T-cell (primary cell): ENCODE measurements around the gene TBC1D2. TPM values are rescaled to one million over a fixed set of nuclear protein-coding genes. Genes with fewer than 3 reads are reported as not detected.

Experiments
- ATAC-seq, 4 experiments: fragments of 200-7000 bp in 3 of 4; fragments of 150-1000 bp in 1 of 4; cut with Tn5 transposase; replicated peaks in 1 of 4; 1 replicate in 3 of 4; 2 replicates in 1 of 4; pipeline ENCODE4 v1.10.0; 2021; ENCODE audit warnings: moderate library complexity in 3 of 4, mild to moderate bottlenecking in 2 of 4, moderate number of reproducible peaks in 1 of 4
- CTCF ChIA-PET, 2 donors: fragments of 300-600 bp; sonication (Branson Sonifier 250); formaldehyde crosslinking; loops; one replicate each; lab custom pipeline; 2022; ENCODE audit warnings: antibody characterized with exemption in 2 of 2; lab: Charles Lee
- POLR2A ChIA-PET, 2 donors: fragments of 300-600 bp; sonication (Branson Sonifier 250); formaldehyde crosslinking; loops; one replicate each; lab custom pipeline; 2022; ENCODE audit warnings: antibody characterized with exemption in 2 of 2; lab: Charles Lee
- DNase-seq, 35 experiments: peaks; one replicate each; pipeline versions ENCODE4 v3.0.0 to v3.0.0-alpha.2; 2013 to 2023
- H3K27ac ChIP-seq: one replicate; pipeline ENCODE4 v1.5.1; 2013; ENCODE audit warnings: low read length
- H3K27me3 ChIP-seq, 2 experiments: replicated peaks in 1 of 2; 1 replicate in 1 of 2; 2 replicates in 1 of 2; pipeline versions ENCODE4 v1.6.1 to v1.7.0; 2013; ENCODE audit warnings: low read length in 1 of 2, mixed read lengths in 1 of 2; ENCODE audit not compliant: control insufficient read depth in 2 of 2, insufficient read depth in 2 of 2; ENCODE audit errors: extremely low read depth in 1 of 2
- H3K36me3 ChIP-seq, 2 donors: 1 replicate in 1 of 2; 2 replicates in 1 of 2; pipeline versions ENCODE4 v1.6.1 to v1.7.0; 2013; ENCODE audit warnings: low read length in 1 of 2; ENCODE audit not compliant: control insufficient read depth in 2 of 2, insufficient read depth in 1 of 2; ENCODE audit errors: extremely low read depth in 1 of 2
- H3K4me1 ChIP-seq, 2 experiments: 1 replicate in 1 of 2; 2 replicates in 1 of 2; pipeline versions ENCODE4 v1.6.1 to v1.7.0; 2013; ENCODE audit warnings: low read length in 2 of 2, mixed read lengths in 1 of 2; ENCODE audit not compliant: insufficient read depth in 2 of 2, control insufficient read depth in 1 of 2; ENCODE audit errors: extremely low read depth in 1 of 2
- H3K4me3 ChIP-seq, 2 donors: 1 replicate in 1 of 2; 2 replicates in 1 of 2; pipeline versions ENCODE4 v1.5.1 to v1.7.0; 2013; ENCODE audit warnings: mild to moderate bottlenecking in 2 of 2, low read length in 1 of 2, moderate library complexity in 1 of 2; ENCODE audit not compliant: control insufficient read depth in 1 of 2; ENCODE audit errors: extremely low read depth in 1 of 2
- H3K9me3 ChIP-seq: 2 replicates; pipeline ENCODE4 v1.7.0; 2013
- H3K27ac Mint-ChIP-seq, 2 donors: one replicate each; pipeline ENCODE4 v1.8.0; 2020 to 2021; ENCODE audit warnings: mild to moderate bottlenecking in 2 of 2, mixed read lengths in 2 of 2
- H3K27me3 Mint-ChIP-seq, 2 donors: one replicate each; pipeline ENCODE4 v1.8.0; 2021 to 2022; ENCODE audit warnings: mixed read lengths in 2 of 2
- H3K36me3 Mint-ChIP-seq: one replicate; pipeline ENCODE4 v1.8.0; 2021; ENCODE audit warnings: mixed read lengths
- H3K4me1 Mint-ChIP-seq, 3 donors: one replicate each; pipeline ENCODE4 v1.8.0; 2020 to 2022; ENCODE audit warnings: mixed read lengths in 3 of 3, mild to moderate bottlenecking in 1 of 3
- H3K4me3 Mint-ChIP-seq, 3 donors: one replicate each; pipeline ENCODE4 v1.8.0; 2020 to 2022; ENCODE audit warnings: mild to moderate bottlenecking in 3 of 3, mixed read lengths in 3 of 3, moderate library complexity in 3 of 3
- H3K9me3 Mint-ChIP-seq, 3 donors: one replicate each; pipeline ENCODE4 v1.8.0; 2020 to 2022; ENCODE audit warnings: mixed read lengths in 3 of 3
- WGBS: methylation state at CpG from one replicate; pipeline ENCODE4 v1.1.5; 2013; ENCODE audit warnings: missing lambda C conversion rate; ENCODE audit not compliant: insufficient coverage; 5-methylcytosine and 5-hydroxymethylcytosine counted together
- total RNA-seq, 35 experiments: library from RNA in 6 of 35; stranded (reverse) in 6 of 35; fragments of 120-200 nt in 1 of 35; gene quantifications; one replicate each; pipeline versions ENCODE4 v1.2.1 to v1.2.4 and lab custom pipeline; 2013 to 2026

The TBC1D2 gene
- total RNA-seq, 5 donors from 2014 or later (not counting 1 experiment from before 2014, with no cell fraction given): 4.5 to 10.7 (median 7.1) TPM

- H3K36me3 Mint-ChIP-seq: peaks cover 30% of the 10 kb centered on the region
- no peaks in the 10 kb centered on the region for H3K27me3 Mint-ChIP-seq
- no peak for DNase-seq
- ChIA-PET CTCF (no interaction called here), POLR2A (interaction anchor here in 1 of 2 donors (0.6 kb wide), 1 partner anchor 13 kb away, joined by 7 read pairs; no protein-coding TSS in a partner anchor)
- no peak overlapping the region for H3K27ac ChIP-seq
- ATAC-seq: no peak
- no peak overlapping the region for H3K27ac Mint-ChIP-seq
- 93% methylated on average over 6 of the region's 6 CpGs for WGBS
- H3K36me3 ChIP-seq: peaks cover 13 to 19% of the 10 kb centered on the region in 2 donors
- no peaks in the 10 kb centered on the region for H3K4me1 ChIP-seq
- H3K4me3 Mint-ChIP-seq: no peak overlapping the region
- no peaks in the 10 kb centered on the region for H3K9me3 Mint-ChIP-seq
- no peaks in the 10 kb centered on the region for H3K27me3 ChIP-seq
- no peaks in the 10 kb centered on the region for H3K9me3 ChIP-seq
- H3K4me1 Mint-ChIP-seq: no peaks in the 10 kb centered on the region
- H3K4me3 ChIP-seq: no peak overlapping the region
These were observed 40.6 kb downstream of the TBC1D2 start for GRCh38 chr9:98214811-98215210.

- H3K27ac Mint-ChIP-seq: no peak overlapping the region
- DNase-seq (no peak), ATAC-seq (no peak)
- H3K9me3 ChIP-seq: no peaks in the 10 kb centered on the region
- no peaks in the 10 kb centered on the region for H3K27me3 ChIP-seq
- 100% methylated on average over 3 of the region's 3 CpGs for WGBS
- H3K4me1 Mint-ChIP-seq: peaks cover 0 to 1% (median 0%) of the 10 kb centered on the region in 3 donors
- no peak overlapping the region for H3K4me3 Mint-ChIP-seq
- POLR2A ChIA-PET: no interaction called here
- CTCF ChIA-PET: no interaction called here
- H3K4me1 ChIP-seq: peaks cover 0 to under 1% of the 10 kb centered on the region in 2 experiments
- H3K36me3 Mint-ChIP-seq: peaks cover 25% of the 10 kb centered on the region
- H3K4me3 ChIP-seq: no peak overlapping the region
- no peaks in the 10 kb centered on the region for H3K9me3 Mint-ChIP-seq
- H3K27ac ChIP-seq: no peak overlapping the region
- H3K27me3 Mint-ChIP-seq: no peaks in the 10 kb centered on the region
- peaks cover 9 to 10% of the 10 kb centered on the region in 2 donors for H3K36me3 ChIP-seq
These were observed 44.2 kb downstream of the TBC1D2 start for GRCh38 chr9:98211260-98211659.

- WGBS: 96% methylated on average over 9 of the region's 9 CpGs
These were observed 45.0 kb downstream of the TBC1D2 start for GRCh38 chr9:98210435-98210834.

GRCh38 chr9:98209530-98209929 is 45.9 kb downstream of the TBC1D2 start:
- Mint-ChIP-seq H3K27me3 (no peaks in the 10 kb centered on the region), H3K4me3 (no peak overlapping the region), H3K27ac (no peak overlapping the region), H3K9me3 (no peaks in the 10 kb centered on the region), H3K36me3 (peaks cover 19% of the 10 kb centered on the region), H3K4me1 (peaks cover 5 to 6% (median 5%) of the 10 kb centered on the region in 3 donors)
- ChIA-PET CTCF (interaction anchor here in 1 of 2 donors (0.6 to 0.7 kb wide), 2 partner anchors 50 to 89 kb away, joined by 3 to 7 read pairs; no protein-coding TSS in a partner anchor), POLR2A (no interaction called here)
- Histone ChIP-seq H3K27me3 (no peaks in the 10 kb centered on the region), H3K9me3 (no peaks in the 10 kb centered on the region), H3K4me1 (peaks cover 0 to 10% of the 10 kb centered on the region in 2 experiments), H3K36me3 (peaks cover 6 to 10% of the 10 kb centered on the region in 2 donors), H3K27ac (no peak overlapping the region), H3K4me3 (no peak overlapping the region)
- no peak for ATAC-seq
- no peak for DNase-seq
- 82% methylated on average over 3 of the region's 3 CpGs for WGBS

More at GRCh38 chr9:98210435-98210834, 45.0 kb downstream of the TBC1D2 start:
- Mint-ChIP-seq H3K36me3 (peaks cover 25% of the 10 kb centered on the region), H3K4me3 (no peak overlapping the region), H3K27me3 (no peaks in the 10 kb centered on the region), H3K9me3 (no peaks in the 10 kb centered on the region), H3K27ac (no peak overlapping the region), H3K4me1 (peaks cover 4 to 6% (median 5%) of the 10 kb centered on the region in 3 donors)
- Histone ChIP-seq H3K4me1 (peaks cover 0 to 9% of the 10 kb centered on the region in 2 experiments), H3K36me3 (peaks cover 9 to 10% of the 10 kb centered on the region in 2 donors), H3K9me3 (no peaks in the 10 kb centered on the region), H3K27me3 (no peaks in the 10 kb centered on the region), H3K27ac (no peak overlapping the region), H3K4me3 (no peak overlapping the region)
- POLR2A ChIA-PET: no interaction called here
- CTCF ChIA-PET: no interaction called here
- DNase-seq: no peak
- ATAC-seq: no peak

- CTCF ChIA-PET: interaction anchor here in 1 of 2 donors (0.6 to 1.6 kb wide), 2 partner anchors 56 to 142 kb away, joined by 5 to 6 read pairs; no protein-coding TSS in a partner anchor
- H3K36me3 ChIP-seq: peaks cover 5 to 10% of the 10 kb centered on the region in 2 donors
- Mint-ChIP-seq H3K4me3 (no peak overlapping the region), H3K4me1 (peaks cover 5 to 6% (median 5%) of the 10 kb centered on the region in 3 donors), H3K36me3 (peaks cover 15% of the 10 kb centered on the region), H3K9me3 (no peaks in the 10 kb centered on the region), H3K27me3 (no peaks in the 10 kb centered on the region), H3K27ac (no peak overlapping the region)
- DNase-seq: no peak
- 92% methylated on average over 4 of the region's 20 CpGs for whole genome bisulfite sequencing
- H3K4me1 ChIP-seq: peaks cover 0 to 10% of the 10 kb centered on the region in 2 experiments
- H3K27me3 ChIP-seq: no peaks in the 10 kb centered on the region
- H3K27ac ChIP-seq: no peak overlapping the region
- no peak for ATAC-seq
- POLR2A ChIA-PET: no interaction called here
- no peaks in the 10 kb centered on the region for H3K9me3 ChIP-seq
- H3K4me3 ChIP-seq: no peak overlapping the region
These were observed 46.8 kb downstream of the TBC1D2 start for GRCh38 chr9:98208635-98209034.

GRCh38 chr9:98207606-98208005 is 47.8 kb downstream of the TBC1D2 start:
- no peak overlapping the region for H3K4me3 ChIP-seq
- peaks cover 5 to 8% of the 10 kb centered on the region in 2 donors for H3K36me3 ChIP-seq
- peaks cover 11% of the 10 kb centered on the region for H3K36me3 Mint-ChIP-seq
- WGBS: 92% methylated on average over 4 of the region's 4 CpGs
- ATAC-seq (no peak), DNase-seq (no peak)
- H3K9me3 ChIP-seq: no peaks in the 10 kb centered on the region
- no peak overlapping the region for H3K4me3 Mint-ChIP-seq
- no peaks in the 10 kb centered on the region for H3K9me3 Mint-ChIP-seq
- H3K27me3 Mint-ChIP-seq: no peaks in the 10 kb centered on the region
- ChIA-PET CTCF (interaction anchor here in 1 of 2 donors (1.6 kb wide), 1 partner anchor 57 kb away, joined by 5 read pairs; no protein-coding TSS in a partner anchor), POLR2A (no interaction called here)
- H3K4me1 Mint-ChIP-seq: peaks cover 5 to 6% (median 5%) of the 10 kb centered on the region in 3 donors
- H3K27ac Mint-ChIP-seq: no peak overlapping the region
- H3K27ac ChIP-seq: no peak overlapping the region
- no peaks in the 10 kb centered on the region for H3K27me3 ChIP-seq
- peaks cover 0 to 10% of the 10 kb centered on the region in 2 experiments for H3K4me1 ChIP-seq
